IPS-18c (cell line): Measurements from ENCODE around the gene TSPAN5.

Source experiments
- H3K4me3 ChIP-seq: 2 replicates; pipeline ENCODE4 v1.7.0; 2013; ENCODE audit warnings: low read depth, mild to moderate bottlenecking, low read length, moderate library complexity; ENCODE audit not compliant: insufficient read depth
- H3K9me3 ChIP-seq: one replicate; pipeline ENCODE4 v1.6.1; 2013; ENCODE audit warnings: mild to moderate bottlenecking, low read length, moderate library complexity; ENCODE audit not compliant: control insufficient read depth, insufficient read depth

Gene TSPAN5

DNA sequence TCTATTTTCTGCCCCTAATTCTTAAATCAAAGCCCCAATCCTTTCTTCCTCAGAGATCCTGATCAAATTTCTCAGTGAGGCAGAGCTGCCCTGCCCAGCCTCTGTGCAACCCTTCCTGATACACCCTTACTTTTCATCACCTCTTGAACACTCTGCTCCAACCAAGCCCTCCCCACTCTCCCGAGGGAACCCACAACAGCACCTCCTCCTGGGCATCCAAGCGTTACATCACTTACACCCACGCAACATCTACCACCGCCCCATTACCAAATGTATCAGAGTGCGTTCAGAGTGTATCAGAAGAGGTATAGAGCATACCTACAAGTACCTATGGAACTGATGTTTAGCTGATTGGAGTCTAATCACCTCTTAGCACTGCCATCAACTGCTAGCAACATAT, 210.8 kb downstream of the TSPAN5 start:
- H3K4me3 ChIP-seq = no peak overlapping the region

GRCh38 chr4:98446499-98447375, 211.7 kb downstream of the TSPAN5 start:
- no peaks in the 10 kb centered on the region for H3K9me3 ChIP-seq
- no peak overlapping the region for H3K4me3 ChIP-seq

More for the DNA sequence above, 210.8 kb downstream of the TSPAN5 start:
- H3K9me3 ChIP-seq = no peaks in the 10 kb centered on the region

- no peak overlapping the region for H3K4me3 ChIP-seq
Observed at GRCh38 chr4:98444371-98444770, 214.0 kb downstream of the TSPAN5 start.

GRCh38 chr4:98434816-98435215, 223.6 kb downstream of the TSPAN5 start:
- no peaks in the 10 kb centered on the region for H3K9me3 ChIP-seq

More at GRCh38 chr4:98444371-98444770, 214.0 kb downstream of the TSPAN5 start:
- no peaks in the 10 kb centered on the region for H3K9me3 ChIP-seq

DNA sequence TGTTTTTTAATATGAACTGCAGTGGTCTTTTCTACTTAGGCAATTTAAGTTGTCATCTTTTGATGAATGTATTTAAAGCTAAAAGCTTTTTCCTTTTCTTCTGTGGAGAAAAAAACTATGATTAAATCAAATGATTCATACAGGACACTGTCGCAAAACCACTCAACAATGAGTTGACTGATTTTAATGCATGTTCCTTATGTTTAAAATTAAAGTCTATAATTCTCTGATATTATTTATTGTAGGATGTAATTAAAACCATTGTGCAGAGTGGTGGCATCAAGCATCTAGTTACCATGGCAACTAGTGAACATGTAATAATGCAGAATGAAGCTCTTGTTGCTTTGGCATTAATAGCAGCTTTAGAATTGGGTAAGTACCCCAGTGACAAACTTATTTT, 224.7 kb downstream of the TSPAN5 start:
- H3K4me3 ChIP-seq = no peak overlapping the region

More at GRCh38 chr4:98434816-98435215, 223.6 kb downstream of the TSPAN5 start:
- H3K4me3 ChIP-seq = no peak overlapping the region

DNA sequence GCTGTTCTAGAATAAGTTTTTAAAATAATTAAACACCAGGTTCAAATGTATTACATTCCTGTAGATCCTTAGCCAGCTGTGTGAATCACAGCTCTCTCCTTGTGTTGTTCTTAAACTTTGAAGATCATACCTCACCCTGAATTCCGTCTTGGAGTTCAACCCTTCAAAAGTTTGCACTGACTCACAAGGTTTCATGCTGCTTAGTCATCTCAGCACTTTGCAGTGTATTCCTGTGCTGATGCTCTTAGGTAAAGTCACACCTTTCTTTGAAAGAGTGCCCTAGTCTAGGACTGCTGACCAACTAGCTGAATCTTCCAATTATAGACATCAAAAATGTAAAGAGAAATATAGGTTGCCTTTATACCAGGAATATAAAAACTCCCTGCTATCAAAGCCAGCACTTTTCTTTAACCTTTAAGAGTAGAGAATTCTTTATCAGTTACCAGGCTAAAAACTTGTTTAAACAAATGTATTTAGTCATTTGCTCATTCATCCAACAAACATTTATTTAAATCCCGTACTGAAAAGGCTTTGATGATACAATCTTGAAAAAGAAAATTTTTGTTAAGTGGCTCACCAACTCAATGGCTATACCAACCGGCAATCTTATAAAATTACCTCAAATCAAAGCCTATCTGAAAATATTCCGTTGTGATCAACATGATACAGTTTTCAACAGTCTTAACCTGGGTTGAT, 227.6 kb downstream of the TSPAN5 start:
- no peak overlapping the region for H3K4me3 ChIP-seq

More for the DNA sequence above, 224.7 kb downstream of the TSPAN5 start:
- H3K9me3 ChIP-seq = no peaks in the 10 kb centered on the region

DNA sequence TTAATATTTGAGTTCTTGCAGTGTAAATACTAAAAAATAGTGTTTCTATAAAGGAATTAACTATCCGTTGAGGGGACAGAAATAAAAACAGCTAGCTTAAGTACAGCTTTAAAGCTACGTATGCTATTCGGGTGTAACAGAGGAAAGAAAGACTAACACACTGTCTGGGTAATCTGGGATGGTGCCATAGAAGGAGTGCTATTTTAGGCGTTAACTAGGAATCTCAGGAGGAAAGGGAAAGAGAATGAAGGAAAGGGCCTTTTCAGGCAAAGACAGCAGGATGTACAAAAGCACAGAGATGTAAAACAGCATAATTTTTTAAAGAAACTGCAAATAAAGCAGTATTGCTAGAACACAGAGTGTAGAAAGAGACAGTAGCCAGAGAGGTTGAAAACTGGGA, 235.4 kb downstream of the TSPAN5 start:
- Histone ChIP-seq H3K4me3 (no peak overlapping the region), H3K9me3 (no peaks in the 10 kb centered on the region)

More for the DNA sequence above, 227.6 kb downstream of the TSPAN5 start:
- no peaks in the 10 kb centered on the region for H3K9me3 ChIP-seq

GRCh38 chr4:98421111-98421510, 237.3 kb downstream of the TSPAN5 start:
- Histone ChIP-seq H3K4me3 (no peak overlapping the region), H3K9me3 (no peaks in the 10 kb centered on the region)
